T-helper 2 cell treated with Interferon-gamma antibody and Interleukin-4, amounts not matched to agents 100 ng/mL and 5 ng/mL, for 36 hours (primary cell): ENCODE results near the gene ISYNA1. TPM values are rescaled to one million over a fixed set of nuclear protein-coding genes. Genes with fewer than 3 reads are reported as not detected.

Experiments
- intact Hi-C: fragments of 100-400 bp; cut with micrococcal nuclease; formaldehyde crosslinking; loops from one replicate; pipeline ENCODE4 v1.15.1; 2023
- total RNA-seq: library from RNA; stranded (reverse); gene quantifications from 2 replicates; pipeline ENCODE4 v1.2.3, GENCODE V29; 2022

Gene ISYNA1
- total RNA-seq, 1 donor from 2014 or later: 26.0 TPM

GRCh38 chr19:18433015-18433691, 4.8 kb downstream of the ISYNA1 start:
- intact Hi-C loops: no loop called here

- intact Hi-C loops: no loop called here
Observed at GRCh38 chr19:18432275-18433014, 5.5 kb downstream of the ISYNA1 start.

GRCh38 chr19:18431351-18432197, 6.4 kb downstream of the ISYNA1 start:
- intact Hi-C loops: no loop called here

GRCh38 chr19:18430417-18431144, 7.4 kb downstream of the ISYNA1 start:
- intact Hi-C loops: no loop called here

GRCh38 chr19:18429717-18430416, 8.1 kb downstream of the ISYNA1 start:
- intact Hi-C loops: loop anchor here (1.0 kb wide), 1 partner anchor 11 kb away; the partner anchor contains the start of gene SSBP4

- intact Hi-C loops: loop anchor here (1.0 kb wide), 1 partner anchor 10 kb away; the partner anchor contains the start of gene SSBP4
Observed at GRCh38 chr19:18428787-18429674, 8.9 kb downstream of the ISYNA1 start.

GRCh38 chr19:18428173-18428786, 9.7 kb downstream of the ISYNA1 start:
- intact Hi-C loops: no loop called here

- intact Hi-C loops: no loop called here
Observed at GRCh38 chr19:18427743-18428113, 10.2 kb downstream of the ISYNA1 start.

- intact Hi-C loops: no loop called here
Observed at GRCh38 chr19:18427080-18427742, 10.7 kb downstream of the ISYNA1 start.

- intact Hi-C loops: no loop called here
Observed at GRCh38 chr19:18426416-18426767, 11.5 kb downstream of the ISYNA1 start.

- intact Hi-C loops: no loop called here
Observed at GRCh38 chr19:18425515-18426415, 12.2 kb downstream of the ISYNA1 start.

GRCh38 chr19:18424890-18425514, 12.9 kb downstream of the ISYNA1 start:
- intact Hi-C loops: no loop called here

GRCh38 chr19:18424122-18424889, 13.6 kb downstream of the ISYNA1 start:
- intact Hi-C loops: no loop called here

- intact Hi-C loops: no loop called here
Observed at GRCh38 chr19:18423258-18424020, 14.5 kb downstream of the ISYNA1 start.

- intact Hi-C loops: no loop called here
Observed at GRCh38 chr19:18422530-18423191, 15.3 kb downstream of the ISYNA1 start.
